ENCODE data around the gene RAD51B.

DNA sequence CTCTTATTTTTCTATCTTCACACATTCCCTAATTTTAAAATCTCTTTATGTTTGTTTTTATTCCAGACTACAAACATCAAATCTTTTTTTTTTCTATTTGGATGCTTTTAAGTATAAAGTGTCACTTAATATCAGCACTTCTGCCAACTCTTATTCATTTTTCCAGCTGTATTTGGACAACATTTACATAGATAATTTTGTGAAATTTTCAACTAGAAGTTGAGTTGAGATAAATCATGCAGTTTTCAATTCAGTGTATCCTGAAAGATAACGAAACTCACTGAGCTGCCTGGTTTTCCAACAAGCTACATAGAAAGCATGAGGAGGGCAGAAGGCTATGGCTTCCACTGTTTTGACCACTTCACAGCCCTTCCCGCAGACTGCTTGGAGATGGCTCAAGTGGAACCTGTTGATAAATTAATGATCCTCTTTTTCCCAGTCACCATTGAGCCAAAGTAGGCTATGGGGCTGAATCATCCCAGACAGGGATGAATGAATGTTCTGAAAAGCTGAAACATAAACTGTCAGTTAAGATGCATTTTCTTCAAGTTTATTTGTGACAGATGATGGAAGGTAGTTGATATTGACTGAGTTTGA is 213.9 kb downstream of the RAD51B start:
- TF ChIP-seq EZH2phosphoT487 (IDR thresholded peaks at IDR 0.05; ENCODE audit: low read length) (no peak), CTCF (IDR thresholded peaks at IDR 0.05; ENCODE audit: low read length) (no peak)
